ENCODE data around the gene MEIS3.
A peak's percentile ranks its signal among the peaks of the same experiment; 100 is the strongest.

The MEIS3 gene
- 0.09 to 0.60 reads per million in 2 experiments for total RNA-seq

GRCh38 chr19:47419030-47419783 is at the start of gene MEIS3:
Gene MEIS3, minus strand, starts transcription at chr19:47419527. Its CDS starts 446 bp downstream, at chr19:47419081.
- DNase-seq (ENCODE audit: low read depth) = no peak

- DNase-seq (ENCODE audit: low read depth) = no peak
Observed at GRCh38 chr19:47467914-47468313, 48.6 kb upstream of the MEIS3 start.

GRCh38 chr19:47465957-47466356 is 46.6 kb upstream of the MEIS3 start:
- no peak for DNase-seq (ENCODE audit: low read depth)

GRCh38 chr19:47464675-47465419 is 45.5 kb upstream of the MEIS3 start:
- DNase-seq (ENCODE audit: low read depth) = no peak

GRCh38 chr19:47461876-47462275 is 42.5 kb upstream of the MEIS3 start:
- no peak for DNase-seq (ENCODE audit: low read depth)

DNA sequence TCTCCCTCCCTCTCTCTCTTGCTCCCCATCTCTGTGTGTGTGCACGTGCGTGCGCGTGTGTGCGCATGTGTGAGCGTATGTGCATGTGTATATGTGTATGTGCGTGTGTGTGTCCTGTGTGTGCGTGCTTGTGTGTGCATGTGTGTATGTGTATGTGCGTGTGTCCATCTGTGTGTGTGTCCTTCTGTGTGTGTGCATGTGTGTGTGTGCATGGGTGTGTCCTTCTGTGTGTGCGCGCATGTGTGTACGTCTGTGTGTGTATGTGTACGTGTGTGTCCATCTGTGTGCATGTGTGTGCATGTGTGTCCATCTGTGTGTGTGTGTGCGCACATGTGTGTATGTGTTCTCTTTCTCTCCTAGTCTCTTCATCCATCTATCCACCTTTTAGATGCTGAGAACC is 40.1 kb upstream of the MEIS3 start:
- DNase-seq (ENCODE audit: low read depth) = no peak

- no peak for DNase-seq (ENCODE audit: low read depth)
Observed at GRCh38 chr19:47458672-47459071, 39.3 kb upstream of the MEIS3 start.

- no peak for DNase-seq (ENCODE audit: low read depth)
Observed at GRCh38 chr19:47456721-47457474, 37.6 kb upstream of the MEIS3 start.

DNA sequence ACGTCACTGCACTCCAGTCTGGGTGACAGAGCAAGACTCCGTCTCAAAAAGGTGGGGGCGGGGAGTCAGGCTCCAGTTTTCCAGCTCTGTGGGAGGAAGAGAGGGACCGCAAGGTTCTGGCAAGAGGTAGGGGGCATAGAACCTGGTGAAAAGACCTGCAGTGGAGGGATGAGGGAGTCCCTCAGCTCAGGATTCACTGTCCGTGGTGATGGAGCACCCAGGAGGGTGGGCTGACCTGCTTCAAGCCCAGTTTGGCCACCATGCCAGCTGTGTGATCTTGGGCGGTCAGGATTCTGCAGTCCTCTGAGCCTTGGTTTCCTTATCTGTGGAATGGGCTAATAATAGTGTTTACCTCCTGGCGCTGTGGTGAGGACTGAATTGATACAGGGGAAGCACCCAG is 31.2 kb upstream of the MEIS3 start:
- DNase-seq (ENCODE audit: low read depth) = no peak

GRCh38 chr19:47448360-47448727 is 29.0 kb upstream of the MEIS3 start:
- no peak for DNase-seq (ENCODE audit: low read depth)

- DNase-seq (ENCODE audit: low read depth) = peak; percentile 39
Observed at GRCh38 chr19:47447470-47448359, 28.4 kb upstream of the MEIS3 start.

DNA sequence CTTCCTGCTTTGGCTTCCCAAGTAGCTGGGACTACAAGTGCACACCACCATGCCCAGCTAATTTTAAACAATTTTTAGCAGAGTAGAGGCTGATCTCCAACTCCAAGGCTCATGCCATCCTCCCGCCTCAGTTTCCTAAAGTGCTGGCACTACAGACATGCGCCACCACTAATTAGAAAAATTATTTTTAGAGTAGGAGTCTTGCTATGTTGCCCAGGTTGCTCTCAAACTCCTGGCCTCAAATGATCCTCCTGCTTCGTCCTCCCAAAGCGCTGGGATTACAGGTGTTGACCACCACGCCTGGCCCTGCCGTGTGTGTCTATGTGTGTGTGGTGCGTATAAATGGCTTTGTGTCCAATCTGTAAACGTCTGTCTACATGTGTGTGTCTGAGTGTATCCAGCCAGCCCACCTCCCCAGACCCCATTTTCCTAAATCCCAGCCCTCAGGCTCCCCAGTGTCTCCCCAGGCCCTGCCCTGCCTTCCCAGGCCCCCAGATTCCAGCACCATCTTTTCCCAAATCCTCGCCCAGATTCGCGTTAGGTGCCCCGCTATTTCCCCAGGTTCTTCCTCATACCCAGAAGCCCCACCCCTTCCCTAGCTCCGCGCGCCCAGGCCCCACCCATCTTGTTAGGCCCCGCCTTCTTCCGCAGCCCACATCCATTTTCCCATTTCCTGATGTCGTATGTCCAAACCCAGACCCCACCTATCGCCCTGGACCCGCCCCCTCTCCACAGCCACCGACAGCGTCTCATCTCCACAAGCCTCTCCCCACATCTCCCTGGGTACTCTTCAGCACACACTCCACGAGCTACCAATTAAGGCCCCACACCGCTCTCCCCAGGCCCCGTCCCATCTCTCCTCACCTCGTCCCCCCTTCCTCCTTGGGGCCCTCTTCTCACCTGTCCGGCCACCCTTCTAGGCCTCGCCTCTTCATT is 27.5 kb upstream of the MEIS3 start:
- DNase-seq (ENCODE audit: low read depth) = no peak

- peak; percentile 58 for DNase-seq (ENCODE audit: low read depth)
Observed at GRCh38 chr19:47445937-47446402, 26.6 kb upstream of the MEIS3 start.

- DNase-seq (ENCODE audit: low read depth) = no peak
Observed at GRCh38 chr19:47445527-47445926, 26.2 kb upstream of the MEIS3 start.

DNA sequence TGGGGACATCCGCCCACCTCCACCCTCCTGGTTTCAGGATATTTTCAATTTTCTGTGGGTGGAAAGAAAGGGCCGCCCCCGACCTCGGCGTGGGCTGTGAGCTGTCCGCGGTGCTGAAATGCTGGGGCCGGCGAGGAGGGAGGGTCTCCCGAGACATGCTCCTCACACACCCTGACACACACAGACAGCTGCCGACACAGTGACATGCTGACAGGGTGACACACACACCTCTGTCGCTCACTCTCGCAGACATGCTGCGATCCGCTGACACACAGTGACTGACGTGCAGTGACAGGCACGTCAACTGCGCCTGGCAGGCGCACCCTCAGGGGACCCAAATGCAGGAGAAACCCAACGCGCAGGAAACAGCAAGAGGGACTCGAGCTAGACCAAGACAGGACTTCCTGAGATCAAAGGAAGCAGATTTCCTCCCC is 25.1 kb upstream of the MEIS3 start:
- no peak for DNase-seq (ENCODE audit: low read depth)

- no peak for DNase-seq (ENCODE audit: low read depth)
Observed at GRCh38 chr19:47443331-47443730, 24.0 kb upstream of the MEIS3 start.

- no peak for DNase-seq (ENCODE audit: low read depth)
Observed at GRCh38 chr19:47438793-47439220, 19.5 kb upstream of the MEIS3 start.

DNA sequence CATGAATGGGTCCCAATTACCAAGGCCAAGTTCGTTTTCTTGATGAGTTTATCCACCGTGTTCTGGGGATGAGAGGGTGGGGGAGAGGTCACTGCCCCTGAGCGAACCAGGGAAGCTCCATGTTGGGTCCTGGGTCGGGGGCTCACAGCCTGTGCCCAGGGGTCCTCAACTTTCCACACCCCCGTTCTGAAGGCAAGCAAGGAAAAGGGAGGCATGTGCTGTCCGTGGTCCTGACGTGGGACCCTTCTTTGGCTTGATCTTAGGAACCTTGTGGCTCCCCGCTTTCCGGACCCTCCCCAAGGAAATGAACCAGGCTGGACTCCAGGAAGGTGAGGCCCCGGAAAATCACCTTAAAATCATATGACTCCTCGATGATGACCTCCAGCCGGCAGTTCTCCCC is 18.2 kb upstream of the MEIS3 start:
- DNase-seq (ENCODE audit: low read depth) = no peak

DNA sequence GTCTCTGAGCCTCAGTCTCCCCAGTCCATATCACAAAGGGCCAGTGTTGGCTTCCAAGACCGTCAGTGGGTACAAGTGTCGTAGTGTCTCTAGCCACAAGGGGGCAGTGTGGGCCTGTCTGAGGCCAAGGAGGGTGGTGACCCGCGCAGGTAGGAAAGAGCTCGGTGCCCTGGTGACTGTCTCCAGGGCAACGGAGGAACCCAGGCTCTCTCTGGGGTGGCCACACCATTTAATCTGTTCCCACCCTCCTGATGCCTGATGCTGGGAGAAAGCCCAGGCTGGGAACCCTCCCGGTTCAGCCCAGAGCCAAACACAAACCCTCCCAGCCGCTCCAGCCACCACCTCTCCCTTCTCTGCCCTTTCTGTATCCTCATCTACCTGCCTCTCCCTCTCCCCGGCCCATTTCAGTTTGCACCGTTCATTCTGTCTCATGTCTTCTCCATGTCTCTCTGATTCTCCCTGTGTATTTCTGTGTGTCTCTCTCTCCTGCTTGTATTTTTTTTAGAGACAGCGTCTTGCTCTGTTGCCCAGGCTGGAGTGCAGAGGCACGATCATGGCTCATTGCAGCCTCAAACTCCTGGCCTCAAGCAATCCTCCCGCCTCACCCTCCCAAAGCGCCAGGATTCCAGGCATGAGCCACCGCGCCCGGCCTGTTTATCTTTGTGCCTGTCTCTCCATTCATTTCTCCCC is 17.5 kb upstream of the MEIS3 start:
- DNase-seq (ENCODE audit: low read depth) = peak; percentile 76
